HepG2 (cell line): Measurements from ENCODE around the gene ELMO2. TPM values are rescaled to one million over a fixed set of nuclear protein-coding genes. Genes with fewer than 3 reads are reported as not detected.
A peak's percentile ranks its signal among the peaks of the same experiment; 100 is the strongest.

ENCODE experiments used
- AGO2 ChIP-seq: fragments of 200-400 bp; formaldehyde crosslinking; optimal IDR thresholded peaks from 2 replicates; pipeline ENCODE3; 2017; ENCODE audit warnings: mild to moderate bottlenecking, low read depth, low read length, moderate library complexity
- CEBPG ChIP-seq: IDR thresholded peaks from 2 replicates; pipeline ENCODE4 v1.6.1; 2016
- ETS1 ChIP-seq: sonication (generic); formaldehyde crosslinking; IDR thresholded peaks from 2 replicates; pipeline ENCODE4 v1.4.0; 2020; ENCODE audit warnings: missing genetic modification reagents
- ETV6 ChIP-seq: sonication (generic); formaldehyde crosslinking; conservative IDR thresholded peaks from 2 replicates; pipeline ENCODE4 v1.4.0; 2020; ENCODE audit warnings: missing genetic modification reagents
- FOSL2 ChIP-seq: sonication (generic); formaldehyde crosslinking; IDR thresholded peaks from 2 replicates; pipeline ENCODE4 v1.4.0; 2020; ENCODE audit warnings: missing genetic modification reagents
- GPBP1L1 ChIP-seq: sonication (generic); formaldehyde crosslinking; IDR thresholded peaks from 2 replicates; pipeline ENCODE4 v1.5.0; 2020; ENCODE audit warnings: mild to moderate bottlenecking, missing genetic modification reagents
- MYC ChIP-seq: sonication (generic); formaldehyde crosslinking; IDR thresholded peaks from 2 replicates; pipeline ENCODE4 v1.9.0; 2021; ENCODE audit warnings: missing genetic modification reagents, borderline replicate concordance
- NCOR1 ChIP-seq: fragments of 200-600 bp; sonication (generic); IDR thresholded peaks from 2 replicates; pipeline ENCODE4 v1.7.0; 2017; ENCODE audit warnings: antibody characterized with exemption, low read length, borderline replicate concordance
- NFKB2 ChIP-seq: sonication (generic); formaldehyde crosslinking; IDR thresholded peaks from 2 replicates; pipeline ENCODE4 v1.4.0; 2020; ENCODE audit warnings: missing genetic modification reagents, borderline replicate concordance
- SATB2 ChIP-seq: sonication (generic); formaldehyde crosslinking; IDR thresholded peaks from 2 replicates; pipeline ENCODE4 v1.5.0; 2020; ENCODE audit warnings: missing genetic modification reagents
- SPEN ChIP-seq: sonication (generic); formaldehyde crosslinking; IDR thresholded peaks from 2 replicates; pipeline ENCODE4 v1.5.1; 2020; ENCODE audit warnings: low read depth, mild to moderate bottlenecking, missing genetic modification reagents
- TOE1 ChIP-seq: sonication (generic); formaldehyde crosslinking; IDR thresholded peaks from 2 replicates; pipeline ENCODE4 v1.4.0; 2020; ENCODE audit warnings: mild to moderate bottlenecking, missing genetic modification reagents
- ZNF10 ChIP-seq: sonication (generic); formaldehyde crosslinking; IDR thresholded peaks from 2 replicates; pipeline ENCODE4 v1.4.0; 2020; ENCODE audit warnings: mild to moderate bottlenecking, low read depth, missing genetic modification reagents, borderline replicate concordance
- ZNF274 ChIP-seq: sonication (generic); formaldehyde crosslinking; IDR thresholded peaks from 2 replicates; pipeline ENCODE4 v1.5.1; 2020; ENCODE audit warnings: mild to moderate bottlenecking, missing genetic modification reagents
- ZNF337 ChIP-seq: sonication (generic); formaldehyde crosslinking; IDR thresholded peaks from 2 replicates; pipeline ENCODE4 v1.5.1; 2020; ENCODE audit warnings: missing genetic modification reagents, low read depth, mild to moderate bottlenecking, borderline replicate concordance
- ZNF569 ChIP-seq: sonication (generic); formaldehyde crosslinking; IDR thresholded peaks from 2 replicates; pipeline ENCODE4 v1.5.0; 2020; ENCODE audit warnings: mild to moderate bottlenecking, missing genetic modification reagents, moderate library complexity, borderline replicate concordance
- ZNF703 ChIP-seq: sonication (generic); formaldehyde crosslinking; IDR thresholded peaks from 2 replicates; pipeline ENCODE4 v1.5.1; 2020; ENCODE audit warnings: missing genetic modification reagents, mild to moderate bottlenecking, moderate library complexity, borderline replicate concordance
- ZNF775 ChIP-seq: sonication (generic); formaldehyde crosslinking; IDR thresholded peaks from 2 replicates; pipeline ENCODE4 v1.4.0; 2020; ENCODE audit warnings: missing genetic modification reagents, mild to moderate bottlenecking, moderate library complexity, borderline replicate concordance
- polyA plus RNA-seq, 8 experiments: library from polyadenylated mRNA; depleted of rRNA in 3 of 8; stranded (reverse) in 7 of 8; unstranded in 1 of 8; fragments of >200 nt; fragmentation: Illumina TruSeq in 4 of 8; extraction: Trizol in 4 of 8; gene quantifications; 2 replicates each; pipeline versions ENCODE4 v1.2.1 to v1.2.3, GENCODE V29; 2011 to 2016; ENCODE audit warnings: low read depth in 4 of 8, missing spikeins in 1 of 8, mixed read lengths in 1 of 8; ENCODE audit not compliant: insufficient read depth in 1 of 8
- total RNA-seq, 5 experiments: library from RNA; depleted of rRNA; stranded (reverse); fragments of >200 nt; fragmentation: Illumina TruSeq; extraction: Trizol; gene quantifications; 2 replicates each; pipeline ENCODE4 v1.2.3, GENCODE V29; 2016; ENCODE audit warnings: low read depth in 1 of 5

Gene ELMO2
- total and polyA plus RNA-seq, 2 of the 13 experiments (the other 11 are each of a cell fraction or from before 2014, with no cell fraction given), result 30.6 to 35.7 TPM

- peak; percentile 43; the same call in 1 of the 2 replicates for TF ChIP-seq NCOR1
- TF ChIP-seq ZNF569, result peak; percentile 96
- peak; percentile 78 for TF ChIP-seq ETS1 (CRISPR knock-in tag)
- TF ChIP-seq SATB2 (CRISPR knock-in tag), result 0 out of 2 replicates have a peak, but pooled peaks have one; percentile 70
- TF ChIP-seq FOSL2 (CRISPR knock-in tag), result no peak; the same call in 1 of the 2 replicates
- peak; percentile 34; the same call in 1 of the 2 replicates for TF ChIP-seq TOE1 (CRISPR knock-in tag)
- peak; percentile 79 for TF ChIP-seq AGO2
- no peak for TF ChIP-seq ZNF10 (CRISPR knock-in tag)
- no peak for TF ChIP-seq GPBP1L1 (CRISPR knock-in tag)
- no peak for TF ChIP-seq ZNF337 (CRISPR knock-in tag)
- no peak for TF ChIP-seq CEBPG
- TF ChIP-seq SPEN (CRISPR knock-in tag), result peak; percentile 91; the same call in 1 of the 2 replicates
- peak; percentile 78 for TF ChIP-seq MYC (CRISPR knock-in tag)
- TF ChIP-seq ZNF775, result peak; percentile 56; the same call in 1 of the 2 replicates
- peak; percentile 91; the same call in 1 of the 2 replicates for TF ChIP-seq NFKB2 (CRISPR knock-in tag)
- TF ChIP-seq ETV6 (CRISPR knock-in tag), result peak; percentile 77; the same call in 1 of the 2 replicates
- peak; percentile 74 for TF ChIP-seq ZNF274 (CRISPR knock-in tag)
- peak; percentile 48; the same call in 1 of the 2 replicates for TF ChIP-seq ZNF703 (CRISPR knock-in tag)
Measured at GRCh38 chr20:46406200-46406985, at the start of gene ELMO2 (continued).
